ENCODE measurements around the gene NRIP2. TPM values are rescaled to one million over a fixed set of nuclear protein-coding genes. Genes with fewer than 3 reads are reported as not detected.

Gene NRIP2
- total RNA-seq, 2 experiments from 2014 or later, result not detected

DNA sequence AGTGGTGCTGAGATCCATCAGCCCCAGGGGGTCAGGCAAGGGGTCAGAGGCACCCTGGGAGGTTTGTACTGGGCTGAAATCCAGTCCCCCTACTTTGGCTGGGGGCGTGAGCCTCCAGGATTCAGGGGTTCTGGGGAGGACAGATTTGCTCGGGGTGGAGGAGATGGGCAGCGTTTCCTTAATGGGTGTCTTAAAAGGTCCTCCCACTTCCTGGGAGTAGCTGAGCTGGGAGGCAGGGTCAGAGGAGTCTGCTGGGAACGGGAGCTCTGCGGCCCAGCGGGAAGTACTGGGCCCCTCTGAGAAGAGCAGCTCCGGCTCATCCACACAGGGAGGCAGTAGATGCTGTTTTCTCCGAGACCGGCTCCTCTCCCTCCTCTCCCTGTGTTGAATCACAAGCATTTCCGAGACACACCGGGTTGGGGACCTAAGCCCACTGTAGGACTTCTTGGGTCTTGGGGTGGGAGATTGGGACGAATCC lies 24.1 kb upstream of the NRIP2 start:
- ChIA-PET CTCF (no interaction called here), POLR2A (interaction anchor here (0.8 to 1.1 kb wide), 2 partner anchors 18 to 167 kb away, joined by 3 to 4 read pairs; partner anchors contain the start of genes FOXM1 and RHNO1)
- H3K4me1 Mint-ChIP-seq (ENCODE audit: low read depth), result no peaks in the 10 kb centered on the region
- ATAC-seq, result no peak
- no peaks in the 10 kb centered on the region for H3K9me3 Mint-ChIP-seq (ENCODE audit: insufficient read depth)
- DNase-seq, result no peak
- H3K36me3 Mint-ChIP-seq (ENCODE audit: low read depth), result peaks cover 47% of the 10 kb centered on the region
- no peaks in the 10 kb centered on the region for H3K27me3 Mint-ChIP-seq (ENCODE audit: low read depth)
- H3K27ac Mint-ChIP-seq, result no peak overlapping the region
- H3K4me3 Mint-ChIP-seq, result no peak overlapping the region

DNA sequence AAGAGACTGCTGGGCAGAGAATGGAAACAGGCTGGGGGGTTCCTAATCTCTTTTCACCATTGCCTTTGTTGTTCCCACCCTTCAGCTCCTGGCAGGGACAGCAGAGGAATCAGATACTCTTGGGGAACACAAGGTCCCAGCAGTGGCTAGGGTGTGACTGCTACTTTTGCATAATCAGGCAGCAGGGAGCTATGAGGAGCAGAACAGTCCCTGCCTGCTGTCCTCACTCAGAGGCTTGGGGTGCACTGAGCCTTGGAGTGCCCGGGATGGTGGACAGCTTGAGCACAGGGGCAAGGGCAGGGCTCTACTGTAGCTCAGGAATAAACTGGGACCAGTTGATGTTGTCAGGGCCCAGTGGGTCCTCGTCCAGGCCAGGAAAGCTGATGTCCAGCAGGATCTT lies 23.5 kb upstream of the NRIP2 start:
- Mint-ChIP-seq H3K27me3 (ENCODE audit: low read depth) (no peaks in the 10 kb centered on the region), H3K9me3 (ENCODE audit: insufficient read depth) (no peaks in the 10 kb centered on the region)

DNA sequence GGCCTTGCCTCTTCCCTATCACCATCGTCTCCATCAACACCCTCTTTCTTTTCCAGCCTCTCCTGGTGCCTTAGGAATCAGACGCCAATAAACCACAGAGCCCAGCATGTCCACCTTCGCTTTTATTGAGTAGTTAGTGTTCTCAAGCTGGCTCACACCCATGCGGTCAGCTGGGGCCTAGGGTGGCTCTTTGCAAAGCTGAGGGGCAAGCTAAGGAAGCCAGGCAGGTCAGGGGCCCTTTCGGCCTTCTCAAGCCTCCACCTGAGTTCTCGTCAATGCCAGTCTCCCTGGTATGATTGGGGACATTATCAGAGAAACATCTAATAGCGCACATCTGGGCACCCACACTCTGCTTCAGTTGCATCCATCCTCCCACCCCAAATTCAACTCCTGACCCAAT lies 22.7 kb upstream of the NRIP2 start:
- CTCF ChIA-PET, result no interaction called here
- no peak for DNase-seq
- POLR2A ChIA-PET, result interaction anchor here (1.4 to 1.6 kb wide), 2 partner anchors 12 to 18 kb away, joined by 3 to 5 read pairs; no protein-coding TSS in a partner anchor
- H3K36me3 Mint-ChIP-seq (ENCODE audit: low read depth), result peaks cover 36% of the 10 kb centered on the region
- no peaks in the 10 kb centered on the region for H3K27me3 Mint-ChIP-seq (ENCODE audit: low read depth)
- no peaks in the 10 kb centered on the region for H3K4me1 Mint-ChIP-seq (ENCODE audit: low read depth)
- no peak for ATAC-seq
- H3K9me3 Mint-ChIP-seq (ENCODE audit: insufficient read depth), result no peaks in the 10 kb centered on the region
- H3K4me3 Mint-ChIP-seq, result no peak overlapping the region
- H3K27ac Mint-ChIP-seq, result no peak overlapping the region

More for the DNA sequence above, 23.5 kb upstream of the NRIP2 start:
- no peaks in the 10 kb centered on the region for H3K4me1 Mint-ChIP-seq (ENCODE audit: low read depth)
- H3K36me3 Mint-ChIP-seq (ENCODE audit: low read depth), result peaks cover 42% of the 10 kb centered on the region
- DNase-seq, result no peak
- ChIA-PET CTCF (no interaction called here), POLR2A (interaction anchor here (0.9 to 1.4 kb wide), 3 partner anchors 17 to 167 kb away, joined by 3 to 5 read pairs (median 4); partner anchors contain the start of genes FOXM1 and RHNO1)
- no peak overlapping the region for H3K27ac Mint-ChIP-seq
- no peak for ATAC-seq
- no peak overlapping the region for H3K4me3 Mint-ChIP-seq

DNA sequence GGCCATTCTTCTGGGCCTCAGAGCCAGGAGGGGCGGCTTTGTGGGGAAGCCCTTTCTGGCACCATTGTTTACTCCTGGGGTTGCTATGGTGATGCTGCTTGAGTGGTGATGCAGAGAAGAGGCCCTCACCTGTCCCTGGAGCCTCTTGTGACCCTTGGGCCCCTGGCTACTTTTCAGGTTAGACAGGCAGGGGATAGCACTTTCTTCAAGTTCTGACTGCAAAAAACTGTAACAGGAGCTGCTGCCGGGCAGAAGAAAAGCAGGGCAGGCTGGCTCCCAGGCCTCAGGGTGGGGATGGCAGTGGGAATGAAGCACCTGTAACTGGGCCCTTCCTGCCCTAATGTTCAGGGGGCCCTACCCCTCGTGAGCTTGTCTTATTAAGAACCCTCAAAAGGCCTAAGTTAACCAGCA lies 22.2 kb upstream of the NRIP2 start, which contains the start of gene TEX52:
TEX52 (minus strand) TSS at position 19 of the 411 bp plus-strand sequence; CDS start at position 6, 13 bp downstream.
- no peak within 1 kb of the TSS for H3K27ac Mint-ChIP-seq
- no peaks in the 10 kb centered on the region for H3K9me3 Mint-ChIP-seq (ENCODE audit: insufficient read depth)
- no peaks in the 10 kb centered on the region for H3K27me3 Mint-ChIP-seq (ENCODE audit: low read depth)
- H3K4me3 Mint-ChIP-seq, result no peak within 1 kb of the TSS
- H3K4me1 Mint-ChIP-seq (ENCODE audit: low read depth), result no peaks in the 10 kb centered on the region
- ATAC-seq, result peak; percentile 20
- ChIA-PET POLR2A (interaction anchor here (1.4 to 1.6 kb wide), 3 partner anchors 12 to 20 kb away, joined by 3 to 6 read pairs (median 5); partner anchors contain the start of genes FOXM1 and RHNO1), CTCF (interaction anchor here (0.6 kb wide), 1 partner anchor 10 kb away, joined by 3 read pairs; no protein-coding TSS in a partner anchor)
- peaks cover 34% of the 10 kb centered on the region for H3K36me3 Mint-ChIP-seq (ENCODE audit: low read depth)
- DNase-seq, result no peak

DNA sequence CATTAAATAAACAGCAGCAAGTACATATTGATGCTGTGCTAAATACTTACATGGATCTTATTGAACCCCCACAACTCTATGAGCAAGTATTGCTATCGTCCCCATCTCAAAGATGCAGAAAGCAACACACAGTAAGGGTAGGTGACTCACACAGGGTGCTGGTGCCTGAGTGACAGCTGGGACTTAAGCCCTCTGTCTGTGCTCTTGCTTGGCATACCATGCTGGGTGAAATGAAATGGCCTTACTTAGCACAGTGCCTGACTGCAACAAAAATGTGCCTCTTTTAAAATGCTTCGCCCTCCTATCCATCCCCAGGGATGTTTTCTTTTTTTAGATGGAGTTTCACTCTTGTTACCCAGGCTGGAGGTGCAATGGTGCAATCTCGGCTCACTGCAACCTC lies 21.2 kb upstream of the NRIP2 start:
- DNase-seq (no peak), ATAC-seq (no peak)
- CTCF ChIA-PET, result no interaction called here
- H3K27me3 Mint-ChIP-seq (ENCODE audit: low read depth), result no peaks in the 10 kb centered on the region
- POLR2A ChIA-PET, result interaction anchor here (0.7 to 1.6 kb wide), 3 partner anchors 11 to 21 kb away, joined by 3 to 6 read pairs (median 4); partner anchors contain the start of genes FOXM1 and RHNO1
- H3K4me3 Mint-ChIP-seq, result no peak overlapping the region
- peaks cover 26% of the 10 kb centered on the region for H3K36me3 Mint-ChIP-seq (ENCODE audit: low read depth)
- H3K27ac Mint-ChIP-seq, result no peak overlapping the region
- no peaks in the 10 kb centered on the region for H3K9me3 Mint-ChIP-seq (ENCODE audit: insufficient read depth)
- no peaks in the 10 kb centered on the region for H3K4me1 Mint-ChIP-seq (ENCODE audit: low read depth)

DNA sequence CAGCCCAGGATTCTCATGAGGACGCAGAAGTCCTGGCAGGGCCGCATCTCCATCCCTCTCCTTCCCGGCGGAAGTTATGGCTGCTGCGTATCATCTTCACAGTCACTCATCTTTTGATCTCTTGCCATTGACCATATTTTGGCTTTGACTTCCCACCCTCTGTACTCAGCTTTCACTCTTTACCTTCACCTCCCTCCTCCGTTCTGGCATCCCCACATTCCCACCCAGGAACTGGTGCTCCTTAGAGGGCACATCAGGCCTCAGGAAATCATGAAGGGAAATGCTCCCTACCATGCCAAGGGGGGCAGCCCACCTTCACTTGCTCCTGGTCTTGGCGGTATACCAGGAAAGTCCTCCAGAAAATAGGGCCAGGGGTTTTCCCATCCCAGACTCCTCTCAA lies 20.7 kb upstream of the NRIP2 start:
- Mint-ChIP-seq H3K27me3 (ENCODE audit: low read depth) (no peaks in the 10 kb centered on the region), H3K36me3 (ENCODE audit: low read depth) (peaks cover 25% of the 10 kb centered on the region), H3K4me1 (ENCODE audit: low read depth) (no peaks in the 10 kb centered on the region), H3K27ac (no peak overlapping the region), H3K9me3 (ENCODE audit: insufficient read depth) (no peaks in the 10 kb centered on the region), H3K4me3 (no peak overlapping the region)
- POLR2A ChIA-PET, result interaction anchor here (1.2 to 1.4 kb wide), 2 partner anchors 11 to 21 kb away, joined by 4 to 6 read pairs; partner anchors contain the start of genes FOXM1 and RHNO1
- DNase-seq (no peak), ATAC-seq (no peak)
- CTCF ChIA-PET, result interaction anchor here (2.3 kb wide), 1 partner anchor 89 kb away, joined by 17 read pairs; no protein-coding TSS in a partner anchor

DNA sequence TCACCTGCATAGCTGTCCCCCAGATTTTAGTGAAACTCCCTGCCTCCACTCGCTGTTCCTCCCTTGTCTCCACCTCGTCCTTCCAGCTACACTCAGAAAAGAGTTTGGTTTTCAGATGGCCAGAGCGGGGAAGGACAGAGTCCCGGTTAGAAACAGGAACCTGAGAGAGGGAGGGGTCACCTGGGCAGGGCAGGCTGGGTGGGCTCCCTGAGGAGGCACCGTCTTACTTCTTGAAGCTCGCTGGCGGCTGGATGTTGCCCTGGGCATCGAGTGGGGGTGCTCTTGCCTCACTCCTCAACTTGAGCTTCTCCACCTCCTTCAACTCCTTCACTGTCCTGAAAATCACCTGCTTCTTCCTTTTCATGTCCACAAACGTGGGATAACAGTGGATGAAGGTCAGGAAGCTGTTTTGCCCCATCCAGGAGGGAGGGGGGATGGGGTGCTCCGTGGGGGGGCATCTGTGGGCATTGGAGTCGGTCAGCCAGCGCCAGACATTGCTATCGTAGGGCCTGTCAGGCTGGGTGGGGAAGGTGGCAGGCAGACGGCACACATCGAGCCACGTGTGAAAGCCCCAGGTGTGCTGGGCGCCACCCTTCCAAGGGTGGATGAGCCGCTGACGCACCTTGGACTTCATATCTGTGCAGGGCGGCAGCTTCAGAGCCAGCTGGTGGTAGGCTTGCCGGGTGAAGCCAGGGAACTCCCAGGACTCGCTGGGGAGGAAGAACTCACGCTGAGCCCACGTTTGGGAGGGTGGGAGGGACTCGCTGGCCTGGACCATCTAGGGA lies 20.0 kb upstream of the NRIP2 start:
- DNase-seq (no peak), ATAC-seq (no peak)
- POLR2A ChIA-PET, result interaction anchor here (1.1 to 1.2 kb wide), 2 partner anchors 10 to 22 kb away, joined by 4 read pairs; partner anchors contain the start of genes FOXM1 and RHNO1
- Mint-ChIP-seq H3K27me3 (ENCODE audit: low read depth) (no peaks in the 10 kb centered on the region), H3K4me1 (ENCODE audit: low read depth) (no peaks in the 10 kb centered on the region), H3K9me3 (ENCODE audit: insufficient read depth) (no peaks in the 10 kb centered on the region), H3K36me3 (ENCODE audit: low read depth) (peaks cover 19% of the 10 kb centered on the region), H3K4me3 (no peak overlapping the region), H3K27ac (no peak overlapping the region)
- CTCF ChIA-PET, result interaction anchor here (1.0 to 2.3 kb wide), 11 partner anchors 9 to 180 kb away, joined by 3 to 17 read pairs (median 5); partner anchors contain the start of genes FOXM1, RHNO1 and TULP3

DNA sequence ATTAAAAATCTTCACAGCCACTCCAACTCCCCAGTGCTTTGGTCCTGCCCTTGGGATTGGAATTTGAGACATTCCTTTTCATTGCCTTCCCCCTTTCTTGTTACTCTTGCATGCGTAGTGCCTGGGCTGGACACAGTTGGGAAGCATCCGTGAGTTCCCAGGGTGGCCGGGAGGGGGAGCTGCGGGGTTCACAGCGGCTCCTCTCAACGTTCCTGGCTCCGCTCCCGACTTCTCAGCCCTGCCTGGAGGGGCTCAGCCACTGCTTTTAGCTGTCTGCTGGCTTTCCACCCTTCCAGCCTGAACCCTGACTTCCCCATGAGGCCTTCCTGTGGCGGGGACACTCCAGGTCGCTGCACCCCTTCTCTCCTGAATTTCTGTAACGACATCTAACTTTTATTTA lies 18.8 kb upstream of the NRIP2 start:
- no peak overlapping the region for H3K27ac Mint-ChIP-seq
- ChIA-PET CTCF (interaction anchor here (1.0 to 2.3 kb wide), 14 partner anchors 8 to 181 kb away, joined by 3 to 17 read pairs (median 4); partner anchors contain the start of genes FOXM1, RHNO1 and TULP3), POLR2A (interaction anchor here (1.1 kb wide), 1 partner anchor 23 kb away, joined by 4 read pairs; the partner anchor contains the start of genes FOXM1 and RHNO1)
- ATAC-seq (peak; percentile 65), DNase-seq (peak; percentile 54)
- H3K4me1 Mint-ChIP-seq (ENCODE audit: low read depth), result no peaks in the 10 kb centered on the region
- no peaks in the 10 kb centered on the region for H3K27me3 Mint-ChIP-seq (ENCODE audit: low read depth)
- no peak overlapping the region for H3K4me3 Mint-ChIP-seq
- H3K36me3 Mint-ChIP-seq (ENCODE audit: low read depth), result peaks cover 8% of the 10 kb centered on the region
- H3K9me3 Mint-ChIP-seq (ENCODE audit: insufficient read depth), result no peaks in the 10 kb centered on the region

DNA sequence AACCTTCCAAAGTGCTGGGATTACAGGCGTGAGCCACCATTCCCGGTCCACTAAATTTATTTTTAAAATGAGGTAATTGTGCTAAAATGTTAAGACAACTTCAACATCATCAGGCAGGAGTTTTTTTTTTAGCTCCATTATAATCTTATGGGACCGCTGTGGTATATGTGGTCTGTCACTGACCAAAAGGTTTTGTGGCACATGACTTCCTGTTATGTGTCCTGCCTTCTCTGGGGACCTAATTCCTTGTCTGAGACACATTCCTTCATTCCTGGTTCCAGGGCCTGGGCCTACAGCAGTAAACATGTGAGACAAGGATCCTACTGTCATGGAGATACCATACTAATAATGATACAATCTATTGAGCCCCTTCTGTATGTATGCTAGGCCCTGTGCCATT lies 17.1 kb upstream of the NRIP2 start:
- ATAC-seq (no peak), DNase-seq (no peak)
- CTCF ChIA-PET, result interaction anchor here (1.4 kb wide), 1 partner anchor 92 kb away, joined by 4 read pairs; no protein-coding TSS in a partner anchor
- Mint-ChIP-seq H3K27ac (no peak overlapping the region), H3K36me3 (ENCODE audit: low read depth) (no peaks in the 10 kb centered on the region), H3K9me3 (ENCODE audit: insufficient read depth) (no peaks in the 10 kb centered on the region), H3K4me3 (no peak overlapping the region), H3K4me1 (ENCODE audit: low read depth) (no peaks in the 10 kb centered on the region), H3K27me3 (ENCODE audit: low read depth) (no peaks in the 10 kb centered on the region)
- POLR2A ChIA-PET, result interaction anchor here (0.6 kb wide), 1 partner anchor 1551 kb away, joined by 6 read pairs; no protein-coding TSS in a partner anchor

DNA sequence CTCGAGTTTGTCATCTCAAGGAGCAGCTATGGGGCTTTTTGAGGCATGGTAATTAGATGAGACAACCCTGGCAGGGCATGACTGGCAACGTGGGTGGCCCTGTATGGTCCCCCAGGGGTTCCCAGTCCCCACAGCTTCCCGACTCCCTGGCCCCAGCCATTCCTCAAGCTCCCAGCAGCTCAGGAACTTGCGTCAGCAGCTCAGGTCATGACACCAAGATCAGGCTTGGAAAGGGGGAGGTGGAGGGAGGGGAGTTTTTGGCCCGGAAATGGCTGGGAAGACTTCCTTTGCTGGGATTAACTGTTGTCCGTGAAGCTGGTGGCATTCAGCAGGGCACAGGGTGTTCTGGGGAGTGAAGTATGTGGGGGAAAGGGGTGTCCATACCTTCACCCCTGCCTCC lies 10.4 kb upstream of the NRIP2 start:
- Mint-ChIP-seq H3K9me3 (ENCODE audit: insufficient read depth) (no peaks in the 10 kb centered on the region), H3K27me3 (ENCODE audit: low read depth) (no peaks in the 10 kb centered on the region), H3K4me1 (ENCODE audit: low read depth) (no peaks in the 10 kb centered on the region), H3K4me3 (no peak overlapping the region), H3K36me3 (ENCODE audit: low read depth) (peaks cover 4% of the 10 kb centered on the region), H3K27ac (no peak overlapping the region)
- CTCF ChIA-PET, result interaction anchor here (1.0 to 3.1 kb wide), 7 partner anchors 9 to 162 kb away, joined by 3 to 11 read pairs (median 4); no protein-coding TSS in a partner anchor
- POLR2A ChIA-PET, result interaction anchor here (0.9 to 1.3 kb wide), 3 partner anchors 10 to 32 kb away, joined by 3 to 4 read pairs (median 3); partner anchors contain the start of genes FOXM1, RHNO1 and TEX52
- ATAC-seq, result no peak
- no peak for DNase-seq

DNA sequence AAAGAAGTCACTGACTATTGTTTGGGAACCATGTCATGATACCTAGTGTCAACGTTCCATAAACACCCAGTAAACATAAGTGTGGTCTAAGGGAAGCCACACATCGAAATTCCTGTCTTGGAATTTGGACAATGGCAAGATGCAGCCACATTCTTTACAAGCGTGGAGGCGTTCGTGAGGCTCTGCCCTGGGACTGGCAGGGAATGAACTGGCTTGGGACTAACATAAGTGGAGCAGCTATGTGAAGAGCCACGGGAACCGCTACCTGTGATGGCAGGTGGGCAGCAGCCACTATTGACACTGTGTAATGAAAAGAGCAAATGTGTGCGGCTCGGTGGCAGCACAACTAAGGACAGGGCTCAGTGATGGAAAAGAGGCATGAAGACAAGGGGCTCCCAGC lies 10.0 kb upstream of the NRIP2 start:
- Mint-ChIP-seq H3K4me3 (no peak overlapping the region), H3K27ac (no peak overlapping the region), H3K27me3 (ENCODE audit: low read depth) (no peaks in the 10 kb centered on the region), H3K36me3 (ENCODE audit: low read depth) (peaks cover 5% of the 10 kb centered on the region), H3K4me1 (ENCODE audit: low read depth) (no peaks in the 10 kb centered on the region), H3K9me3 (ENCODE audit: insufficient read depth) (no peaks in the 10 kb centered on the region)
- DNase-seq (no peak), ATAC-seq (no peak)
- ChIA-PET CTCF (interaction anchor here (1.0 to 3.1 kb wide), 5 partner anchors 9 to 162 kb away, joined by 3 to 11 read pairs (median 5); no protein-coding TSS in a partner anchor), POLR2A (interaction anchor here (1.2 to 1.3 kb wide), 2 partner anchors 10 to 32 kb away, joined by 3 to 4 read pairs; partner anchors contain the start of genes FOXM1 and RHNO1)
